Measurements from ENCODE around the gene RAB11FIP3. TPM values are rescaled to one million over a fixed set of nuclear protein-coding genes. Genes with fewer than 3 reads are reported as not detected.

The RAB11FIP3 gene
- total and polyA plus RNA-seq, 2 of the 13 experiments (the other 11 are each of a cell fraction or from before 2014, with no cell fraction given): 34.3 to 57.6 TPM

DNA sequence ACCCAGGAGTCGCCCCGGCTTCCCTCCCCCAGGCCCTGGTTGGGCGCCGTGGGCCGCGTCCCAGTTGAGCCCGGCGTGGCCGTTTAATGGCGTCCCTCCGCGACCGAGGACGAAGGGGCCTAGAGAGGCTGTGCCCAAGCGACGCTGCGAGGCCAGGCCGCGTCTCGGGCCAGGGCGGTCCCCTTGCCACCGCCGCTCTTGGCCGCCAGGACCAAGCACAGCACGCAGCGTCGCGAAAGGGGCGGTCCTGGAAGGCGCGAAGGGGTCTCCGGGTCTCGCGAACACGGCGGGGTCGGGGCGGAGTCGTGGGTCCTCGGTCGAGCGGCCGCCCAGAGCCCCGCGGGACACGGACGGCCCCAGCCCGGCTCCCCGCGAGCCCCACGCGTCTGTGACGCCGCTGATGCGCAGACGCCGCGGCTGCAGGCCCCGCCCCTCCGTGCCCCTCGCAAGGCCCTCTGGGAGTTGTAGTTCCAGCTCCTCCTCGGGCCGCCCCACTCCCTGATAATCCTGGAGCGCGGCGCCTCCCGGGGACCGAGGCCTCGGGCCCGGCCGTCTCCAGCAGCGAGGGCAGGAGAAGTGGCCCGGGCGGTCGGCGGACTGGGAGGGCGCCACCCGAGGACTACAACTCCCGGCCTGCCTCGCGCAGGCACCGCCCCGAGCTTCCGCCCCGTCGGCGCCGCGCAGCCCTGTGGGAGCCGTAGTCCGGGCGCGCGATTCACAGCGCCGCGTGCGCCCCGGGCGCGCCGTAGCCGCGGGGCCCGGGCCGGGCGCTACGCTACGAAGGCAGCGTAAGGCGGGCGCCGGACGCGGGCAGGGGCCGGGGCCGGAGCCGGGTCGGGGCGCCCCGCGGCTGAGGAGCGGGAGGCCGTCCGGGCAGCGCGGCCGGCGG lies 101.8 kb downstream of the RAB11FIP3 start, which contains the start of gene CAPN15 (continued):
- TF ChIP-seq, protein P1, sequence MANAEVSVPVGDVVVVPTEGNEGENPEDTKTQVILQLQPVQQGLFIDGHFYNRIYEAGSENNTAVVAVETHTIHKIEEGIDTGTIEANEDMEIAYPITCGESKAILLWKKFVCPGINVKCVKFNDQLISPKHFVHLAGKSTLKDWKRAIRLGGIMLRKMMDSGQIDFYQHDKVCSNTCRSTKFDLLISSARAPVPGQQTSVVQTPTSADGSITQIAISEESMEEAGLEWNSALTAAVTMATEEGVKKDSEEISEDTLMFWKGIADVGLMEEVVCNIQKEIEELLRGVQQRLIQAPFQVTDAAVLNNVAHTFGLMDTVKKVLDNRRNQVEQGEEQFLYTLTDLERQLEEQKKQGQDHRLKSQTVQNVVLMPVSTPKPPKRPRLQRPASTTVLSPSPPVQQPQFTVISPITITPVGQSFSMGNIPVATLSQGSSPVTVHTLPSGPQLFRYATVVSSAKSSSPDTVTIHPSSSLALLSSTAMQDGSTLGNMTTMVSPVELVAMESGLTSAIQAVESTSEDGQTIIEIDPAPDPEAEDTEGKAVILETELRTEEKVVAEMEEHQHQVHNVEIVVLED (CRISPR knock-in tag; IDR thresholded peaks at IDR 0.05; ENCODE audit: borderline replicate concordance): peak; percentile 95
- TF ChIP-seq, protein P2, sequence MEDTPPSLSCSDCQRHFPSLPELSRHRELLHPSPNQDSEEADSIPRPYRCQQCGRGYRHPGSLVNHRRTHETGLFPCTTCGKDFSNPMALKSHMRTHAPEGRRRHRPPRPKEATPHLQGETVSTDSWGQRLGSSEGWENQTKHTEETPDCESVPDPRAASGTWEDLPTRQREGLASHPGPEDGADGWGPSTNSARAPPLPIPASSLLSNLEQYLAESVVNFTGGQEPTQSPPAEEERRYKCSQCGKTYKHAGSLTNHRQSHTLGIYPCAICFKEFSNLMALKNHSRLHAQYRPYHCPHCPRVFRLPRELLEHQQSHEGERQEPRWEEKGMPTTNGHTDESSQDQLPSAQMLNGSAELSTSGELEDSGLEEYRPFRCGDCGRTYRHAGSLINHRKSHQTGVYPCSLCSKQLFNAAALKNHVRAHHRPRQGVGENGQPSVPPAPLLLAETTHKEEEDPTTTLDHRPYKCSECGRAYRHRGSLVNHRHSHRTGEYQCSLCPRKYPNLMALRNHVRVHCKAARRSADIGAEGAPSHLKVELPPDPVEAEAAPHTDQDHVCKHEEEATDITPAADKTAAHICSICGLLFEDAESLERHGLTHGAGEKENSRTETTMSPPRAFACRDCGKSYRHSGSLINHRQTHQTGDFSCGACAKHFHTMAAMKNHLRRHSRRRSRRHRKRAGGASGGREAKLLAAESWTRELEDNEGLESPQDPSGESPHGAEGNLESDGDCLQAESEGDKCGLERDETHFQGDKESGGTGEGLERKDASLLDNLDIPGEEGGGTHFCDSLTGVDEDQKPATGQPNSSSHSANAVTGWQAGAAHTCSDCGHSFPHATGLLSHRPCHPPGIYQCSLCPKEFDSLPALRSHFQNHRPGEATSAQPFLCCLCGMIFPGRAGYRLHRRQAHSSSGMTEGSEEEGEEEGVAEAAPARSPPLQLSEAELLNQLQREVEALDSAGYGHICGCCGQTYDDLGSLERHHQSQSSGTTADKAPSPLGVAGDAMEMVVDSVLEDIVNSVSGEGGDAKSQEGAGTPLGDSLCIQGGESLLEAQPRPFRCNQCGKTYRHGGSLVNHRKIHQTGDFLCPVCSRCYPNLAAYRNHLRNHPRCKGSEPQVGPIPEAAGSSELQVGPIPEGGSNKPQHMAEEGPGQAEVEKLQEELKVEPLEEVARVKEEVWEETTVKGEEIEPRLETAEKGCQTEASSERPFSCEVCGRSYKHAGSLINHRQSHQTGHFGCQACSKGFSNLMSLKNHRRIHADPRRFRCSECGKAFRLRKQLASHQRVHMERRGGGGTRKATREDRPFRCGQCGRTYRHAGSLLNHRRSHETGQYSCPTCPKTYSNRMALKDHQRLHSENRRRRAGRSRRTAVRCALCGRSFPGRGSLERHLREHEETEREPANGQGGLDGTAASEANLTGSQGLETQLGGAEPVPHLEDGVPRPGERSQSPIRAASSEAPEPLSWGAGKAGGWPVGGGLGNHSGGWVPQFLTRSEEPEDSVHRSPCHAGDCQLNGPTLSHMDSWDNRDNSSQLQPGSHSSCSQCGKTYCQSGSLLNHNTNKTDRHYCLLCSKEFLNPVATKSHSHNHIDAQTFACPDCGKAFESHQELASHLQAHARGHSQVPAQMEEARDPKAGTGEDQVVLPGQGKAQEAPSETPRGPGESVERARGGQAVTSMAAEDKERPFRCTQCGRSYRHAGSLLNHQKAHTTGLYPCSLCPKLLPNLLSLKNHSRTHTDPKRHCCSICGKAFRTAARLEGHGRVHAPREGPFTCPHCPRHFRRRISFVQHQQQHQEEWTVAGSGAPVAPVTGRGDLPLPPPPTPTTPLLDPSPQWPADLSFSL (CRISPR knock-in tag; IDR thresholded peaks at IDR 0.05): no peak
- TF ChIP-seq PPARG (CRISPR knock-in tag; conservative IDR thresholded peaks at IDR 0.05): 0 out of 2 replicates have a peak, but pooled peaks have one; percentile 15
- TF ChIP-seq ATAD3A (CRISPR knock-in tag; IDR thresholded peaks at IDR 0.05): no peak
- no peak for TF ChIP-seq SAFB2 (CRISPR knock-in tag; IDR thresholded peaks at IDR 0.05; ENCODE audit: borderline replicate concordance, low read depth)
- TF ChIP-seq, protein P3, sequence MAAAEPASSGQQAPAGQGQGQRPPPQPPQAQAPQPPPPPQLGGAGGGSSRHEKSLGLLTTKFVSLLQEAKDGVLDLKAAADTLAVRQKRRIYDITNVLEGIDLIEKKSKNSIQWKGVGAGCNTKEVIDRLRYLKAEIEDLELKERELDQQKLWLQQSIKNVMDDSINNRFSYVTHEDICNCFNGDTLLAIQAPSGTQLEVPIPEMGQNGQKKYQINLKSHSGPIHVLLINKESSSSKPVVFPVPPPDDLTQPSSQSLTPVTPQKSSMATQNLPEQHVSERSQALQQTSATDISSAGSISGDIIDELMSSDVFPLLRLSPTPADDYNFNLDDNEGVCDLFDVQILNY (CRISPR knock-in tag; conservative IDR thresholded peaks at IDR 0.05): peak; percentile 6; the same call in 1 of the 2 replicates
- TF ChIP-seq HES4 (CRISPR knock-in tag; IDR thresholded peaks at IDR 0.05; ENCODE audit: borderline replicate concordance): peak; percentile 83
- no peak for TF ChIP-seq DNMT3B (CRISPR knock-in tag; conservative IDR thresholded peaks at IDR 0.05)
- TF ChIP-seq ZNF660 (CRISPR knock-in tag; IDR thresholded peaks at IDR 0.05; ENCODE audit: borderline replicate concordance, low read depth): no peak
- TF ChIP-seq ZNF841 (CRISPR knock-in tag; IDR thresholded peaks at IDR 0.05; ENCODE audit: borderline replicate concordance): no peak
- no peak for TF ChIP-seq ZNF264 (CRISPR knock-in tag; IDR thresholded peaks at IDR 0.05)
- no peak for TF ChIP-seq SRSF4 (IDR thresholded peaks at IDR 0.05; ENCODE audit: low read depth, low read length, poor library complexity, severe bottlenecking)
- TF ChIP-seq RFXAP (CRISPR knock-in tag; IDR thresholded peaks at IDR 0.05; ENCODE audit: borderline replicate concordance): peak; percentile 77; the same call in 1 of the 2 replicates
- TF ChIP-seq, protein P4, sequence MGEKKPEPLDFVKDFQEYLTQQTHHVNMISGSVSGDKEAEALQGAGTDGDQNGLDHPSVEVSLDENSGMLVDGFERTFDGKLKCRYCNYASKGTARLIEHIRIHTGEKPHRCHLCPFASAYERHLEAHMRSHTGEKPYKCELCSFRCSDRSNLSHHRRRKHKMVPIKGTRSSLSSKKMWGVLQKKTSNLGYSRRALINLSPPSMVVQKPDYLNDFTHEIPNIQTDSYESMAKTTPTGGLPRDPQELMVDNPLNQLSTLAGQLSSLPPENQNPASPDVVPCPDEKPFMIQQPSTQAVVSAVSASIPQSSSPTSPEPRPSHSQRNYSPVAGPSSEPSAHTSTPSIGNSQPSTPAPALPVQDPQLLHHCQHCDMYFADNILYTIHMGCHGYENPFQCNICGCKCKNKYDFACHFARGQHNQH (CRISPR knock-in tag; IDR thresholded peaks at IDR 0.05): no peak; the same call in 1 of the 2 replicates
- peak; percentile 82; the same call in 1 of the 2 replicates for TF ChIP-seq EED (CRISPR knock-in tag; IDR thresholded peaks at IDR 0.05)
- TF ChIP-seq, protein P5, sequence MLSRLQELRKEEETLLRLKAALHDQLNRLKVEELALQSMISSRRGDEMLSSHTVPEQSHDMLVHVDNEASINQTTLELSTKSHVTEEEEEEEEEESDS (CRISPR knock-in tag; IDR thresholded peaks at IDR 0.05; ENCODE audit: borderline replicate concordance): no peak
- TF ChIP-seq ZKSCAN5 (CRISPR knock-in tag; IDR thresholded peaks at IDR 0.05): no peak
- TF ChIP-seq FLYWCH1 (CRISPR knock-in tag; IDR thresholded peaks at IDR 0.05): no peak
